GM23248 (cell line): Measurements from ENCODE around the gene C11orf98.

ENCODE experiments used
- EZH2 ChIP-seq: fragments of 200-600 bp; sonication (generic); IDR thresholded peaks from 2 replicates; pipeline ENCODE4 v1.6.1; 2018; ENCODE audit warnings: antibody characterized with exemption, mild to moderate bottlenecking; ENCODE audit not compliant: insufficient read depth, poor library complexity, severe bottlenecking
- EZH2phosphoT487 ChIP-seq: fragments of 200-600 bp; sonication (generic); IDR thresholded peaks from 2 replicates; pipeline ENCODE4 v1.6.1; 2018; ENCODE audit warnings: antibody characterized with exemption, moderate library complexity, mild to moderate bottlenecking, low read depth; ENCODE audit not compliant: insufficient read depth

GRCh38 chr11:62709247-62710000, 44.4 kb upstream of the C11orf98 start:
- no peak for TF ChIP-seq EZH2phosphoT487
- no peak for TF ChIP-seq EZH2
